GM18511 (cell line): ENCODE data around the gene MBD6.

Source experiments
- ATAC-seq: cut with Tn5 transposase; IDR thresholded peaks from one replicate; pipeline ENCODE4 v1.9.1; 2021; ENCODE audit warnings: mild to moderate bottlenecking, moderate library complexity; ENCODE audit not compliant: unreplicated experiment

MBD6 gene, protein sequence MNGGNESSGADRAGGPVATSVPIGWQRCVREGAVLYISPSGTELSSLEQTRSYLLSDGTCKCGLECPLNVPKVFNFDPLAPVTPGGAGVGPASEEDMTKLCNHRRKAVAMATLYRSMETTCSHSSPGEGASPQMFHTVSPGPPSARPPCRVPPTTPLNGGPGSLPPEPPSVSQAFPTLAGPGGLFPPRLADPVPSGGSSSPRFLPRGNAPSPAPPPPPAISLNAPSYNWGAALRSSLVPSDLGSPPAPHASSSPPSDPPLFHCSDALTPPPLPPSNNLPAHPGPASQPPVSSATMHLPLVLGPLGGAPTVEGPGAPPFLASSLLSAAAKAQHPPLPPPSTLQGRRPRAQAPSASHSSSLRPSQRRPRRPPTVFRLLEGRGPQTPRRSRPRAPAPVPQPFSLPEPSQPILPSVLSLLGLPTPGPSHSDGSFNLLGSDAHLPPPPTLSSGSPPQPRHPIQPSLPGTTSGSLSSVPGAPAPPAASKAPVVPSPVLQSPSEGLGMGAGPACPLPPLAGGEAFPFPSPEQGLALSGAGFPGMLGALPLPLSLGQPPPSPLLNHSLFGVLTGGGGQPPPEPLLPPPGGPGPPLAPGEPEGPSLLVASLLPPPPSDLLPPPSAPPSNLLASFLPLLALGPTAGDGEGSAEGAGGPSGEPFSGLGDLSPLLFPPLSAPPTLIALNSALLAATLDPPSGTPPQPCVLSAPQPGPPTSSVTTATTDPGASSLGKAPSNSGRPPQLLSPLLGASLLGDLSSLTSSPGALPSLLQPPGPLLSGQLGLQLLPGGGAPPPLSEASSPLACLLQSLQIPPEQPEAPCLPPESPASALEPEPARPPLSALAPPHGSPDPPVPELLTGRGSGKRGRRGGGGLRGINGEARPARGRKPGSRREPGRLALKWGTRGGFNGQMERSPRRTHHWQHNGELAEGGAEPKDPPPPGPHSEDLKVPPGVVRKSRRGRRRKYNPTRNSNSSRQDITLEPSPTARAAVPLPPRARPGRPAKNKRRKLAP

DNA sequence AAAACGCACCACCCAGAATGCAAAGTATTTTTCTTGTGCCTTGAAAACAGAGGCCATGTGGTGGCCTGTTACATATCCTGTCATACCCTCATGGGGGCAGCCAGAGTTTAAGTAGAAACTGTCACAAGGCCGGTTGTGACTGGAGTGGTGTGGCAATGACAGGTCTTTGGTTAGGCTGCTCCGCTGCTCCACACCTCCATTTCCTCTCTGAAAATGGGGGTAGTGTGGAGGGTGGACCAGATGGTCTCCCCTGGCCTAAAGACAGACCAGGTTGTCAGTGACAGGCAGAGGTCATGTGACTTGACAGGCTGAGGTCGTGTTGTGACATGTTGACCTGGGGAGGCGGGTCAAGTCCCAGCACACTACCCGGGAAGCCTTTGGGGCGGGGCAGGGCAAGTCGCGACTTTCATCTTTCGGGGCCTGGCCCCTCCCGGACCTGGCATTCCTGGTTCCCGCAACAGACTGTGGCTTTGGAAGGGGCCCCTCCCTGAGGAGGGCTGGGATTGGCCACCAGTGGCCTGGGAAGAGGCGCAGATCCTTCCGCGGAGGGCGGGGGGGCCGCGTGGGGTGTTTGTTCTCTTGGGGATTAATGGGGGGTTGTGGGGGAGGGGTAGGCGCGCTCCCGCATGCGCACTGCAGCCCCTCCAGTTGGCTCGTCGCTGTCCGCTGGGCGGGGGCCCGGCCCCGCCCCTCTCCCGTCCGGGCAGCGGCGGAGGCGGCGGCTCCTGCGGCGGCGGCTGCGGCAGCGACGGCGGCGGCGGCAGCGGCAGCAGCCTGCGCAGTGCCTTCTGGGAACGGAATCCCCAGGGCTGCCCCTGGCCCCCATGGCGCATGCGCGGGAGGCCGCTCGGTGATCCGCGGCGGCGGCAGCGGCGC lies at the start of gene MBD6:
Gene MBD6 (plus strand): TSS at position 814 of the 876 bp plus-strand sequence. CDS start 1,480 bp downstream, outside the sequence.
- peak; percentile 46 for ATAC-seq

DNA sequence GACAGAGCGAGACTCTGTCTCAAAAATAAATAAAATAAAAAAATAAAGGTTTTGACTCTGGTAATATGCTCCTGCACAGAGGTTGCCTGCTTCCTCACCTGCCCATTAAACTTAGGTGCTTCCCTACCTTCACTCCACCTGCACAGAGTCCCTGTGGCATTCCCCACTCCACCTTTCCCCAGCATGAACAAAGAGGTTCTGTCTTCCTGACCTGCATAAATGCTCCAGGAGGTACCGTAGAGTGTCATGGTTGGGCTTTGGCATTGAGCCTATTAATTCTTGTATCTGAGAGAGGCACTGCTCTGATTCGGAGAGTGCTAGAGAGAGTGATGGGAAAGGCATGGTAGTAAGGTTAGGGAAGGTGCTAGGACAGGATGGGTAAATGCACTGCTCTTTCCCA lies 49.2 kb upstream of the MBD6 start:
- ATAC-seq: no peak

DNA sequence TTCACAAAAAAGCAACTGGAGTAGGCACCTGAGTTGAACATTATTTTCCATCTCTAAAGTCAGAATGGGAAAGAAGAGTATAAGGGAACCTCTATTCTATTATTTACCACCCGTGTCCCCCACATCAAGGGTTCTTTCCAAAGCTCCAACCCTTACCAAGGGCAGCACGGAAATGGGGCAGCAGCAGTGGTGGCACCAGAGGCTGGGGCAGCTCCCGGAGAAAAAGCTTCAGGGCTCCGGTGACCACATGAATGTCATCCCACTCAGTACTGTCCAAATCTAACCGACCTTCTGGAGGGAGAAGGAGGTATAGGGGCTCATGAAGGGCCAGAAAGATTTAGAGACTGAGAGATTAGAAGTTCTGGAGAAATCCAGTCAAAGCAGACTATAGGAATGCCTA lies 48.7 kb upstream of the MBD6 start:
- ATAC-seq: no peak

DNA sequence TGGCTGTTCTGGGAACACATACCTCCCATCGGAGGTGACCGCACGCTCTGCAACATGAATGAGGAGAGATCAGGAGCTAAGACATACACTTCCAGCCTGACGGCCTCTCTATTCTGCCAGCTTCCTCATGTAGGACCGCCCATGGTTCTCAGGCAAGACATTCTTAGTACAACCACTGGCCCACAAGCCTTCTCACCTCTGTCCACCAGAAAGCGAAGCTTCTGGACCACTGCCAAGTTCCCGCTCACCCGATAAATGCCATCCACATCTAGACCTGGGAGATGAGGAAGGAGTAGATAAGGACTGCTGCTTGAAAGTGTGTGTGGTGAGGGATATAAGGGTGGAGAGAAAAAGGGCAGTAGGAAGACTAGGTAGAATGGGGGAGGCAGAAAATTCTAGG lies 48.2 kb upstream of the MBD6 start:
- no peak for ATAC-seq

DNA sequence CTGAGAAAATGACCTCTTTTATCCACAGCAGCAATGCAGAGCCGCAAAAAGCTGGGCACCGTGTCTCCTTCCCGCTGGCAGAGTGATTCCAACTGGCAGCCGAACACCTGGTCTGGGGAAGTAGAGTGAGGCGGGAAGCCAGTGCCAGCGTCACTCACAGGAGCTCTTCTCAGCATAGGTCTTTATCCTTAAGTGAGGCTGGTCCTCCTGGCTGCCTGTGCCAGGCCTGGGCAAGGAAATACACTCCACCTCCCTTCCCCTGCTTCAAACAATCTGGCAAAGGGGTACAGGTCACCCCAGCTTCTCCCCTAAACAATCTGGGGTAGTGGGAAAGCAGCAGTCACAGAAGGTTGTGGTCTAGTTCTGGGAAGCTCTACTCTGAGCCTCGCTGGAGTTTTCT lies 47.8 kb upstream of the MBD6 start:
- no peak for ATAC-seq

DNA sequence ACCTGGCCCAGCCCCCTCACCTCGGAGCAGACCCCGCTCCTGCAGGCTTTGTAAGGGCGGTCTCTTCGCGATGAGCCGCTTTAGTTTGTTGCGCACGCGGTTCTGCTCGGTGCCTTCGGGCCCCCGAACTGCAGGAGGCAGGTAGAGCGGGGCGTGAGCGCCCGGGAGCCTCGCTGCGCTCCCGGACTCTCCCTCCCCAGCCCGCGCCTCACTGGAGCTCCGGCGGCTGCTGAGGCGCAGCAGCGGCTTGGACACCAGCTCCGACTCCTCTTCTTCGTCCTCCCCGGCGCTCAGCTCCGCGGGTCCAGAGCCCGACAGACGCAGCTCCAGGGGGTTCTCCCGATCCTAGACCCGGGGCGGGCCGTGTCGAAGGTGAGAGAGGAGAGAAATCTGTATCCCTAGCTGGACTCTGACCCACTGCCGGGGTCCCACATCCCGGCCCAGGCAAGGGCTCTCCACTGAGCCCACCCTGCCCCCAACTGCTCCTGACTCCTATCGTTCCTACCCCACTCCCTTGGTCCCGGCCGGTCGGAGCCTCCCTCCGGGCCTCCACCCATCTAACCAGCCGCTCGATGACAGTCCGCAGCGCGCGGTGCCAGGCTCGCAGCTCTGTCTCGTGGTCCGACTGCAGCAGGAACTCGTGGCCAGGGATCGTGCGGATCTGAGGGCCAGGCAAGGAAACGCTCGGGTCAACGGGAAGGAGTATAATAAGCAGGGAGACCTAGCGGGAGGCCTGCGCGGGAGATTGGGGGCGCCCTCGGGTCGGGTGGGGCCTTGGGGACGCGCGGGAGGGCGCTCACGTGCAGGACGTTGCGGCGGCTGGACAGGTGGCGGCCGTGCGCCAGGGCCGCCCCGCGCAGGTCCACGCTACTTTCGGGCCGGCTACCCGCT lies 47.1 kb upstream of the MBD6 start:
- ATAC-seq: no peak

DNA sequence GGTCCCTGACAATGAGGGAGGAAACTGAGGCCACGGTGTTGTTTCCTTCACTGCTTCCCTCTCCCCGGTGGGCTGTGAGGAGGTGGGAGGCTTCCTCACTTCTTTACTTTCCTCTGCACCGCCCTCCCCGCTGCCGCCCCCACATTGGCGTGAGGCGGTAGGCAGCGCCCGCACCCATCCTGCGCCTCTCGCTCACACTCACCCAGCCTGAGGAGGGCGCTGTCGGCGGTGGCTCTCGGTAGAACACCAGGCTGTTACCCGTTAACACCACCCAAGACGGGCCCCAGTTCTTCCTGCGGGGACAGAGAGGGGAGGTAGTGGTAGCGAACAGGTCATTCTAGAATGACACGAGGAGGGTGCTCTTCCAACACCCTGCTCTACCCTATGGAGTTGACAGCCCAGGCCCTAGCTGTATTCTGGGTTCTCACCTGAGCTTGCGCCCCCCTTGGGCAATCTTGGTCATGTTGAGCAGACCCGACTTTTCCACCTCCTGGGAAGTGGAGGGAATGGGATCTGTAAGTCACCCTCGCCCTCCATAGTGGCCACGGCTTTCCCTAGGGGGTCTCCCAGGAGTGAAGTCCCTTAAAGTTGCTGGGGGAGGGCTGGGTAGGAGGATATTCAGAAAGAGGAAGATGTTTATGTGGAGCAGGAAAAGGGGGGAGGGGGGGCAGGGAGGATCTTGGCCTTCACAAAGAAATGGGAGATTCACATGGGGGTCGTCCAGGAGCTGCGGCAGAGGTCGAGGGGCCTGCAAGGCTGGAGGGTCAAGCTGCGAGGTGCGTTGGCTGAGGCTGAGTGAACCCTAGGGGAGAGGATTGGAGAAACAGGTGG lies 46.2 kb upstream of the MBD6 start:
- peak; percentile 47 for ATAC-seq

DNA sequence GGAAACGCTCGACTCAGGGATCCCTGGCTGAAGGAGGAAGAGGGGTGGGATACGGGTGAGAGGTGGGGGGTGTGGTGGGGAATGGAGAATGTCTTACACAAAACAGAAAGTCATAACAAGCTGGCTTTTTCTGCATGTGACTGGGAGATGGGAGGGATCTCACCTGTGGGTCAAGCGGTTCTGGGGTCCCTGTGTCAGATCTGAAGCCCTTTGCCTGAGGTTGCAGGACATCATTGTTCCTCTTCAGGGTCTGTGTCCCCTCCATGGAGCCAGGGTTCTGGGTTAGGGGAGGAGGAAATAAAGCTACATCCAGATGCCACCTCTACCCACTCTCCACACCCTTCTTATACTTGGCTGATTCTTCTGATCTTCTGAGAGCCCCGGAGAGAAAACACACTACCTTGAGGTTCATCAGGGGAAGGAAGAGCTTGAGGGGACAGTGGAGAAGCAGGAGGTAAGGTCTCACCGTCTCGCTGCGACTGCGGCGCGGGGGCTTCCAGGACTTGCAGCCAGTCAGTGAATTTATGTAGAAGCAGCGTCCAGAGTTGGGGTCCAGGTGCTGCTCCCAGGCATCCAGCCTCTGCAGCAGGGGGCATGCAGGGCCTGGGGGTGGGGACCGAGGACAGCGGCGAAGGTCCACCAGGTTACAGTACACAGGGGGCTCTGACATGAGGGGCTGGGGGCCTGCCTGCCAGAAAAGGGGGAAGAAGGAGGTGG lies 45.5 kb upstream of the MBD6 start:
- no peak for ATAC-seq

DNA sequence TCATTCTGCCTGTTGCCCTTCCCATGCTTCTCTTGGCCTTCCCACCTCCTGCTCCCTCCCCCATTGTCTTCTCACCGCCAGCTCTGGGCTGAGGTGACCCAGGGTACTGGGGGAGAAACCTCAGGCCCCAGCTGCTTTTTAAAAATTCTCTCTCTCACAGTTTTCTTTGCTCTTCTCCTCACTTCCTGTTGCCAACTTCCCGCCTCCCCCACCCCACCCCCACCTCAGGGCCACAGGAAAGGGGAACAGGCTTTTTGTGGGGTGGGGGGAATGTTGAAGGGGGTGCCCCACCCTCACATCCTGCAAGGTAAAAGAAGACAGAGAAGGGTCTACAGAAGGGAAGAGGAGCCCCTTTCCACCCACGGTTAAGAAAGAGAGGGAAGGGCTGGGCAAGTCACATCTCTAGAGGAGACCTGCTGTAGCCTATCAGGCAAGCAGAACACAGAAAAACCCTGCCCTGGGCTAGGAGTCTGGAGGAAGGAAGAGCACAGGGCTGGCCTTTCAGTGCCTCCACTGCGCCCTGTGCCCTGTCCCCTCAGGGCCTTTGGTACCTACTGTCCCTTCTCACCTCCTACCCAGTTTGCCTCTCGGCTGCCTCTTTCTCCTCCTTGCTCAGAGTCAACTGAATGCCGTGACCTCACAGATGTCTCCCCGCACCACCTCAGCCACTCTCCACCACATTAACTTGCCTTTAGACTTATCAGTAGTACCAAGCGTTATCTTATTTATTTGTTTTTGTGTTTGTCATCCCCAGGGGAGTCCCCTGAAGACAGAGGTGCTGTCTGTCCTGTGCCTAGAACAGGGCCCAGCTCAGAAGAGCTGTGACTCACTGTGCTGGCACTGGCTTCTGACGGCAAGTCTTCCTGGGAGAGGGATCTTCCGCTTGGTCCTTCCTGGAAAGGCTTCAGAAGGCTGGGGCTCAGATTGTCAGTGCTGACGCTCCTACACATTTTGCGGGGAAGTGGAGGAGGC lies 44.6 kb upstream of the MBD6 start:
- peak; percentile 51 for ATAC-seq

DNA sequence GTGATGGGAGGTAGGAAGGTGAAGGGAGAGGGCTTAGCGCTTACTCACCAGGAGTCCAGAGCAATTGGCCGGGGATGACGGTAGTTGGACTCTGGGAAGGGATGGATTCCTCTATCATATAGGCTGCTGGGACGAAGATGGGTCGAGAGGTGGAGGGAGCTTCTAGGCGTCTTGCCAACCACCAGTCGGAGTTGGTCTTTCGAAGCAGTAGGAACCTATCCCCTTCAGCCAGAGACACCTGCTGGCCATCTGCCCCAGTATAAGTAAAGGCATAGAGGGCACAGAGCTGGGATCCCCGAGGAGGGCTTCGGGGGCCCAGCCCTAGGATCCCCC lies 43.6 kb upstream of the MBD6 start:
- ATAC-seq: no peak

DNA sequence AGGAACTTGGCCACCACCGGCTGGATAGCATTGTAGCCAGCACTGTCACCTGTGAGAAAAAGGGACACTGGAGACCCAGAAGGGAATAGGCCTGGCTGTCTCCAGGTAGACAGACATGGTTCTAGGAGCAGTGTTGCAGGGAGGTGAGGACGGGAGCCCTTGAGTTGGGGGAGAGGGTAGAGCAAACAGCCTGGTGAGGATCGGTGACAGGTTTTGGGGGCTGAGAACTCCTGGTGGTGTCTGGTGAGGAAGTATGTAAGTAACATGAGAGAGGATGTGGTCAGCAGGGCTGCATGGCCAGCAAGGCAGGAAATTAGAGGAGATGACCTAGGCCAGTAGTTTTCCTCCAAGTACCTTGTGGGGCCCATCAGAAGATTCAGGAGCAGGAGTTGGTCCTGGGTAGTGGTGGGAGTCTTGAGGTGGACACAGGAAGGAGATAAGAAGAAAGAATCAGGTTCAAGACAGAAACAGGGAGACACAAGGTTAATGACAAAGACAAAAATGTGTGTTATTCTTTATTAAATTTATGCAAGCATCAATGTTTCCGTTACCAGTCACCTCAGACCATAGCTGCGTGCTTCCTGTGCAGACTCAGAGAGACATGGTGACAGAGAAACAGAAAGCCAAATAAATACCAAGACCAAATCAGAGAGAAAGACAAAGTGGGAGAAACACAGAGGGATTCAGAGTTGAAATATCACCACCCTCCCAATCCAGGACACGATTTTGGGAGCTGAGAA lies 43.1 kb upstream of the MBD6 start, which contains the start of gene ARHGAP9:
Gene ARHGAP9 (minus strand): TSS at position 491 of the 740 bp plus-strand sequence. CDS start 460 bp downstream, at position 31.
- peak; percentile 32 for ATAC-seq

DNA sequence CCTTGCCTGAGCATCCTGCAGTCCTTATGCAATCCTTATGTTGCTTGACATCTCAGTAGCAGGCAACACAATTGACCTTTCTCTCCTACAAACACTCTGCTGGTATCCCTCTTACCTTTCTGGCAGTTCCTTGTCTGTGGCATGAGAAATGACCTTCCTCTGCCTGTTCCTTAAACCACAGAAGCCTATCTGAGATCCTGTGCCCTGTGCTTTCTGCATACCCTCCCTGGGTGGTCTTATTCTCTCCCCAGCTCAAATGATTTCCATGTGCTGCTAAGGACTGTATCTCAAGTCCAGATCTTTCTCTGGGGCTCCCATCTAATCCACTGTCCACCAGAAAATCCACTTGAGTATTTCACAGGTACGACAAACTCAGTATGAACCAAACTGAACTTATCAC lies 41.0 kb upstream of the MBD6 start:
- ATAC-seq: no peak

DNA sequence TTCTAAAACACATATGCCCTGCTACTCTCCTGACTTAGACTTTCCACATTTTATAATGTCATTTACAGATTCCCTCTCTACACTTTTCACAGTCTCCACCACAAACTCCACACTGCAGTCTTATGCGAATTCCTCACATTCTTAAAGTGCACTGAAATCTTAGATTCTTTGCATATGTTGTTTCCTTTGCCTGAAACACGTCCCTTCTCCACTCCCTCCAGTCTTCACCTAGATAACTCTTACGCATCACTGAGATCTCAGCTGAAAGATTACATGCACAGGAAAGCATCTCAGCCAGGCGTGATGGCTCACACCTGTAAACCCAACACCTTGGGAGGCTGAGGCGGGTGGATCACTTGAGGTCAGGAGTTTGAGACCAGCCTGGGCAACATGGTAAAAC lies 39.2 kb upstream of the MBD6 start:
- no peak for ATAC-seq

DNA sequence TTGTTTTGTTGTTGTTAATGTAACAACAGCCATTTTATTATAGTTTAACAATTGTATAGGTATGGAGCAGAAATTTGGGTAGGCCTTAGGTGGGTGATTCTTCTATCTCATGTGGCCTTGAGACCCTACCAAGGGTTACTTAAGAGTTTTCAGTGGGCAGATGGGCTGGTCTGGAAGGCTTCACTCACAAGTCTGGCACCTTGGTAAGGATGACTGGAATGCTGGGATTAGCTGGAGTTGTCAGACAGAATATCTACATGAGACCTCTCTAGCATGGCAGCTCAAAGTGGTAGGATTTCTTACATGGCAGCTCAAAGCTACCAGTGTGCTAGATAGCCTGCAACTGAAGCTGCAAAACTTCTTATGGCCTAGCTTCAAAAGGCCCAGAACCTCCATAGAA lies 36.9 kb upstream of the MBD6 start:
- no peak for ATAC-seq

DNA sequence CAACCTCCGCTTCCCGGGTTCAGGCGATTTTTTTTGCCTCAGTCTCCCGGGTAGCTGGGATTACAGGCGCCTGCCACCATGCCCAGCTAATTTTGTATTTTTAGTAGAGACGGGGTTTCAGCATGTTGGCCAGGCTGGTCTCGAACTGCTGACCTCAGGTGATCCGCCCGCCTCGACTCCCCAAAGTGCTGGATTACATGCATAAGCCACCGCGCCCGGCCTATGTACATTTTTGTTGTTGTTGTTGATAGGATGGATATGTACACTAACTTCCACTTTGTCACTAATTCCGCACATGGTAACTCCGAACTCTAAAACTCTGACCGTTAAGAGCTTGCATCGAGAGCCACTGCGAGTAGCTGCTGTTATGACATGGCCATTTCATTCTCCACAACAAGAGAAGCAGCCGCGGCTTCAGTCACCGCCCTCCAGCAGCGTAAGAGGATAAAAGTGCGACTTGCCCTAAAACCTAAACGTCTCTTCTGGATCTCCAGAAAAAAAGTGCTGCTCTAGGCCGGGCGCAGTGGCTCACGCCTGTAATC lies 35.5 kb upstream of the MBD6 start:
- ATAC-seq: no peak
